ENCODE data around the gene CASZ1. TPM values are rescaled to one million over a fixed set of nuclear protein-coding genes. Genes with fewer than 3 reads are reported as not detected.
A peak's percentile ranks its signal among the peaks of the same experiment; 100 is the strongest.

CASZ1 gene
- total RNA-seq, 1 donor from 2014 or later = 63.6 TPM

DNA sequence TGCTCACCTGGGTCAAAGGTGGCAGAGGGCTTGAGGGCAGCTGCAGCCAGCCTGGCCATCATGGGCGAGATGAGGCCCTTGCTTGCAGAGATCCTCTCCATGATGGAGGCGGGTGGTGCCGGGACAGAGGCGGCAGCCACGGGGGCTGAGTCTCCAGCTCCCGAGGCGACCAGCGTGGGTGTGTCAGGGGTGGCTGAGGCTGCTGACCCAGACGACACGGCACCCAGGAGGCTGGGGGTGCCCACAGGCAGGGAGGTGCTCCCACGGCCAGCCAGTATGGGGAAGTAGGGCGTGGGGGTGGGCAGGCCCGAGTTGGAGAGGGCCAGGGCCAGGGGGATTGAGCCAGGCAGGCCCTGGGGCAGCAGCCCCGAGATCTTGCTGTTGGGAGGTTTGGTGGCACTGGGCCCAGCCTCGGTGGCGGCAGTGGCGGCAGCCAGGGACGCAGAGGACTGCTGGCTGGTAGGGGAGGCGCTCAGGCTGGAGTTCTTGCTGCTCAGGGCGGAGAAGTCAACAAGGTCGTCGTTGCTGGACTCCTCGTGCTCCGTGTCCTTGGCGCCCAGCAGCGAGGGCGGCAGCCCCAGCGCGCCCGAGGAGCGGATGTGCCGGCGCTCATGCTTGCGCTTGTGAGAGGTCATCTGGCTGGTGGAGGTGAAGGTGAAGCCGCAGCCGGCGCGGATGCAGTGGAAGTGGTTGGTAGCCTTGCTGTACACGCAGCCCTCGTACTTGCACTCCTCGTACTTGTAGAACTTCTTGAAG lies 142.9 kb downstream of the CASZ1 start:
- Histone ChIP-seq H3K27me3 (no peaks in the 10 kb centered on the region), H3K27ac (no peak overlapping the region), H3K36me3 (peaks cover 12% of the 10 kb centered on the region), H3K9me3 (no peaks in the 10 kb centered on the region), H3K4me1 (peaks cover 8% of the 10 kb centered on the region), H3K4me3 (no peak overlapping the region)
- no peak for DNase-seq
- TF ChIP-seq, protein P1, sequence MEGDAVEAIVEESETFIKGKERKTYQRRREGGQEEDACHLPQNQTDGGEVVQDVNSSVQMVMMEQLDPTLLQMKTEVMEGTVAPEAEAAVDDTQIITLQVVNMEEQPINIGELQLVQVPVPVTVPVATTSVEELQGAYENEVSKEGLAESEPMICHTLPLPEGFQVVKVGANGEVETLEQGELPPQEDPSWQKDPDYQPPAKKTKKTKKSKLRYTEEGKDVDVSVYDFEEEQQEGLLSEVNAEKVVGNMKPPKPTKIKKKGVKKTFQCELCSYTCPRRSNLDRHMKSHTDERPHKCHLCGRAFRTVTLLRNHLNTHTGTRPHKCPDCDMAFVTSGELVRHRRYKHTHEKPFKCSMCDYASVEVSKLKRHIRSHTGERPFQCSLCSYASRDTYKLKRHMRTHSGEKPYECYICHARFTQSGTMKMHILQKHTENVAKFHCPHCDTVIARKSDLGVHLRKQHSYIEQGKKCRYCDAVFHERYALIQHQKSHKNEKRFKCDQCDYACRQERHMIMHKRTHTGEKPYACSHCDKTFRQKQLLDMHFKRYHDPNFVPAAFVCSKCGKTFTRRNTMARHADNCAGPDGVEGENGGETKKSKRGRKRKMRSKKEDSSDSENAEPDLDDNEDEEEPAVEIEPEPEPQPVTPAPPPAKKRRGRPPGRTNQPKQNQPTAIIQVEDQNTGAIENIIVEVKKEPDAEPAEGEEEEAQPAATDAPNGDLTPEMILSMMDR (IDR thresholded peaks at IDR 0.05) = no peak
- no peak for ATAC-seq
- intact Hi-C loops (cut with DNase I) = no loop called here

DNA sequence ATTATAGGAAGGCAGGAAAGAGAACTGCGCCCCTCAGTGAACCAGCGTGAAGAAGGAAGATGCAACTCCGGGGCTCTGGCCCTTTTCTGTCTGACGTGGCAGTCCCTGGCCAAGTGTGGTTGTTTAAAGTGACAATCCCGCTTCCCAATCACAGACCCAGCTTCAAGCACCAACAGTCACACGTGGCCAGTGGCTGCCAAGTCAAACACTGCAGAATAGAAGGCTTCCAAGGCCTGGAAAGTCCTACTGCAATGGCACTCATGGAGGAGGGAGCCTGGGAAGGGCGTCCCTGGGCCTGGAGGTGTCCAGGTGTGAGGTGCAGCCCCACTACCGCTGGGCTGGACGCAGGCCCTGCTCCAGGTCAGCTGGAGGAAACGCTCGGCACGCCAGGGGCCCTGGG lies 143.8 kb downstream of the CASZ1 start:
- ATAC-seq (peak; percentile 51), DNase-seq (no peak)
- Histone ChIP-seq H3K27me3 (no peaks in the 10 kb centered on the region), H3K4me1 (peaks cover 8% of the 10 kb centered on the region), H3K36me3 (peaks cover 12% of the 10 kb centered on the region), H3K4me3 (no peak overlapping the region), H3K9me3 (no peaks in the 10 kb centered on the region), H3K27ac (no peak overlapping the region)
- TF ChIP-seq, protein P1 (IDR thresholded peaks at IDR 0.05) = no peak
- intact Hi-C loops (cut with DNase I) = no loop called here

DNA sequence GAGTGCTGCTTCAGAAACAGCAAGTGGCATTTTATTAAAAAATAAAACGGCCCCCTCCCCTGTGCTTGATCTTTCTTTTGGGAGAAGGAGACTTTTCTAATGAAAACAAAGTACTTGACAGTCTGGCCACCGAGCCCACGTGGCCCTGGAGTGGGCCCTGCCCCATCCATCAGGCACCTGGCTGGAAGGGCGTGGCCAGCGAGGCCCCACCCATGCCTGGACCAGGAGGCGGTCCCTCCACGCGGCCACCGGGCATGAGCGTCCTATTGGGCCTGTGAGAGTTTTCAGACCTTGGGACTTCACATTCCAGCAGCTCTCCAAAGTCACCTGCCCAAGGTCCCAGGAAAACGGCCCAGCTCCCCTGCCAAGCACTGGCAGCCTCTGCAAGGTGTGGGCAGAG lies 144.7 kb downstream of the CASZ1 start:
- H3K27me3 ChIP-seq = no peaks in the 10 kb centered on the region
- peaks cover 8% of the 10 kb centered on the region for H3K4me1 ChIP-seq
- H3K36me3 ChIP-seq = peaks cover 12% of the 10 kb centered on the region
- H3K9me3 ChIP-seq = no peaks in the 10 kb centered on the region
- ATAC-seq (peak; percentile 89), DNase-seq (peak; percentile 93)
- peak overlapping the region; percentile 71 for H3K27ac ChIP-seq
- intact Hi-C loops (cut with DNase I) = no loop called here
- H3K4me3 ChIP-seq = no peak overlapping the region
- TF ChIP-seq, protein P1 (IDR thresholded peaks at IDR 0.05) = no peak

DNA sequence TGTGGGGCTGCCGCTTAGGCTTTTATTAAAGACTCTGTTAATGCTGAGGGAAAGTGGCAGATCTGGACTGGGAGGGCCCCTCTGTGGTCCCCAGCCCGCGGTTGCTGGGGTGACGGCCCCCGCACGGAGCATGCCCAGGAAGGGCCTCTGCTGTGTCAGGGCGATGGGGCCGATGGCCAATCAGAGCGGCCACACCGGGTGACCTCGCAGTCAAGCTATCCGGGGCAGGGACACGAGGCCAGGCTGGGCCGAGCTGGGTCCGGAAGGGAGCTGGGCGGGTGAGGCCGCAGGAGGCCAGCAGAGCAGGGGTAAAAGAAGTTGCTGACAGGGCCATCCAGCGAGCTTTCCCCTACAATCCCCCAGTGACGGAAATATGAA lies 145.1 kb downstream of the CASZ1 start:
- intact Hi-C loops (cut with DNase I) = no loop called here
- Histone ChIP-seq H3K9me3 (no peaks in the 10 kb centered on the region), H3K4me1 (peaks cover 8% of the 10 kb centered on the region), H3K4me3 (no peak overlapping the region), H3K27ac (peak overlapping the region; percentile 71), H3K27me3 (no peaks in the 10 kb centered on the region), H3K36me3 (peaks cover 12% of the 10 kb centered on the region)
- DNase-seq (peak; percentile 86), ATAC-seq (peak; percentile 55)
- TF ChIP-seq, protein P1 (IDR thresholded peaks at IDR 0.05) = no peak

DNA sequence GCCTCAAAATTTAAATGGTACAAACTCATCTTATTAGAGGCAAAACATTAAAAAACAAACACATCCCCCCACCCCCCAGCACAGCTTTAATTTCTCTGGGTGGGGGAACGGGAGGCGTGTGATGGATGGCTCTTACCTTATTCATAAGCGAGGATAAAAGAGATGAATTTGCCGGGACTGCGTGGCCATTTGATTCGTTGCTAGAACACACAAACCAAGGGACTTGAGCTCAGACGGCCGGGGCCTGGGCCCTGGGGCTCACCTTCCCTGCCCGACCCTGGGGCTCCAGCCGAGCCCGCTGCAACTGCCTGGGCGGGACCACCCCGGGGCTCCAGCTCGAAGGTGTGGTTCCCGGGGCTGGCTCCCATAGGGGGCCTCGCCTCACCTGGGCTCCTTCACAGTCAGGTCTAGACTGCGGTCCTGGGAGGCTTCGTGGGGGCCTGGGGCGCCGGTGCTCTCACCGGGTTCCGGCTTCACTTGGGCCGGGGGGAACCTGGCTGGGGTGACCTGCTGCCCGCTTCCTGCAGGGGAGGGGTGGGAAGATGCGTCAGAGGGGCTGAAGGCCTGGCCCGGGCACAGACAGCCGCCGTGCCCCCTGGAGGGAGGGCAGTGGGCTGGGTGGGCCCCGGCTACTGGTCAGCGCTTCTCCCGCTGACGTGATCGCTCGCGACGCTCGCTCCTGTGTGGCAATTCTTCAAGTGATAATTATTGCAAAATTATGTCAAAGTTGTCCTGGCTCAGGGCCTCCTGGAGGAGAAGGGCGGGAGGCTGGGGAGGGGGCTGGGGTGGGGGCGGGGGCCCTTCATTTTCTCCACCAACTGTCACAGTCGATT lies 145.7 kb downstream of the CASZ1 start:
- Histone ChIP-seq H3K4me1 (peaks cover 8% of the 10 kb centered on the region), H3K9me3 (no peaks in the 10 kb centered on the region), H3K36me3 (peaks cover 17% of the 10 kb centered on the region), H3K27me3 (no peaks in the 10 kb centered on the region), H3K27ac (peak overlapping the region; percentile 71), H3K4me3 (no peak overlapping the region)
- intact Hi-C loops (cut with DNase I) = no loop called here
- TF ChIP-seq, protein P1 (IDR thresholded peaks at IDR 0.05) = no peak
- DNase-seq (no peak), ATAC-seq (no peak)
